ENCODE measurements around the gene SLC2A4.
A peak's percentile ranks its signal among the peaks of the same experiment; 100 is the strongest.

SLC2A4 gene

GRCh38 chr17:7314719-7315569, 33.4 kb downstream of the SLC2A4 start, which contains the start of gene GPS2:
Gene GPS2, minus strand, starts transcription at chr17:7315360. Its CDS starts 308 bp downstream, at chr17:7315052.
- no peaks in the 10 kb centered on the region for H3K9me3 ChIP-seq (ENCODE audit: insufficient read depth, low read length)
- peak within 1 kb of the TSS; percentile 66 for H3K4me3 ChIP-seq (ENCODE audit: insufficient read length, low read depth)
- peak within 1 kb of the TSS; percentile 87 for H3K9ac ChIP-seq (ENCODE audit: insufficient read length, low read depth)
- peaks cover 71% of the 10 kb centered on the region for H3K36me3 ChIP-seq (ENCODE audit: insufficient read depth, insufficient read length, low read length)
- no peak for TF ChIP-seq YY1 (IDR thresholded peaks at IDR 0.05; ENCODE audit: insufficient read depth, insufficient read length)
- TF ChIP-seq ZNF274 (IDR thresholded peaks at IDR 0.05; ENCODE audit: low read depth, low read length): no peak
- TF ChIP-seq SUZ12 (IDR thresholded peaks at IDR 0.05; ENCODE audit: extremely low read depth, insufficient read depth, insufficient read length): no peak
- peaks cover 6% of the 10 kb centered on the region for H3K4me1 ChIP-seq (ENCODE audit: insufficient read depth, insufficient read length)
- no peaks in the 10 kb centered on the region for H3K27me3 ChIP-seq (ENCODE audit: insufficient read depth, insufficient read length)
- peak; percentile 77 for DNase-seq (ENCODE audit: low read depth, low spot score)

- TF ChIP-seq YY1 (IDR thresholded peaks at IDR 0.05; ENCODE audit: insufficient read depth, insufficient read length): no peak
- TF ChIP-seq SUZ12 (IDR thresholded peaks at IDR 0.05; ENCODE audit: extremely low read depth, insufficient read depth, insufficient read length): no peak
- TF ChIP-seq ZNF274 (IDR thresholded peaks at IDR 0.05; ENCODE audit: low read depth, low read length): no peak
- DNase-seq (ENCODE audit: low read depth, low spot score): no peak
- peak overlapping the region; percentile 66 for H3K4me3 ChIP-seq (ENCODE audit: insufficient read length, low read depth)
- H3K9me3 ChIP-seq (ENCODE audit: insufficient read depth, low read length): no peaks in the 10 kb centered on the region
- peaks cover 68% of the 10 kb centered on the region for H3K36me3 ChIP-seq (ENCODE audit: insufficient read depth, insufficient read length, low read length)
- H3K4me1 ChIP-seq (ENCODE audit: insufficient read depth, insufficient read length): peaks cover 6% of the 10 kb centered on the region
- no peaks in the 10 kb centered on the region for H3K27me3 ChIP-seq (ENCODE audit: insufficient read depth, insufficient read length)
- H3K9ac ChIP-seq (ENCODE audit: insufficient read length, low read depth): peak overlapping the region; percentile 87
Measured at GRCh38 chr17:7315570-7316235, 34.2 kb downstream of the SLC2A4 start.

GRCh38 chr17:7317161-7317803, 35.8 kb downstream of the SLC2A4 start:
- H3K9ac ChIP-seq (ENCODE audit: insufficient read length, low read depth): no peak overlapping the region
- no peaks in the 10 kb centered on the region for H3K27me3 ChIP-seq (ENCODE audit: insufficient read depth, insufficient read length)
- DNase-seq (ENCODE audit: low read depth, low spot score): no peak
- no peak overlapping the region for H3K4me3 ChIP-seq (ENCODE audit: insufficient read length, low read depth)
- H3K9me3 ChIP-seq (ENCODE audit: insufficient read depth, low read length): no peaks in the 10 kb centered on the region
- no peak for TF ChIP-seq SUZ12 (IDR thresholded peaks at IDR 0.05; ENCODE audit: extremely low read depth, insufficient read depth, insufficient read length)
- TF ChIP-seq ZNF274 (IDR thresholded peaks at IDR 0.05; ENCODE audit: low read depth, low read length): no peak
- no peak for TF ChIP-seq YY1 (IDR thresholded peaks at IDR 0.05; ENCODE audit: insufficient read depth, insufficient read length)
- peaks cover 71% of the 10 kb centered on the region for H3K36me3 ChIP-seq (ENCODE audit: insufficient read depth, insufficient read length, low read length)
- peaks cover 6% of the 10 kb centered on the region for H3K4me1 ChIP-seq (ENCODE audit: insufficient read depth, insufficient read length)

DNA sequence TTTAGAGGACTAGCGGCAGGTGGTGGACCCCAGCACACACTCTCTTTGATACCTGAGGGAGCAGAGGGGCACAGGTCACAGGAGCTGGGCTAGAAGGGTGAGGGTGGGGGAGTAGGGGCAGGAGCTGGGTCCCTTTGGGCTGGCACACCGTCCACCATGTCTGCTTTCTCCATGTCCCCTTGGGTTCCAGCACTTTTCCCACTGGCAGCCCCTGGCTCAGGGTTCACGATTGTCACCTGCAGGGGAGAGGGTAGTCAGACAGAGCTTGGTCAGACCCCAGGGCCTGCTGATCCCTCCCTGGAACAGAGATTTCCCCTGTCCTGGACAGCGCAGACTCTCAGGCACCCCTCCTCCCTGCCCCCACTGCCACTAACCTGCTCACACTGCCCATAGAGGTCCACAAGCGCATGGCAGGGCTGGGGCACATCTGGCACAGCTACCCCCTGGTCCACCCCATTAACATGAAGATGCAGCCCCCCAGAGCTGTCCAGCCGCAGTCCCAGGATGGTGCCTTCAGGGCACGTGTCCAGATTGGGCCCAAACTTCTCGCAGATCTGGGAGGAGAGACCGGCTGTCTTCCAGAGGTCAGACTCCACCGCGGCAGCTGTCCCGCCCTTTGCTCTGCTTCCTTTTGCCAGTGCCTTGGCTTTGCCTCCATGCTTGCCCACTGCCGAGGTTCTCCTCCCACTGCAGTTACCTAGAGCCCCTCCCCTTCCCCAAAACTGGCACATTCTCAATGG, 36.8 kb downstream of the SLC2A4 start:
- no peak for DNase-seq (ENCODE audit: low read depth, low spot score)
- TF ChIP-seq ZNF274 (IDR thresholded peaks at IDR 0.05; ENCODE audit: low read depth, low read length) (no peak), YY1 (IDR thresholded peaks at IDR 0.05; ENCODE audit: insufficient read depth, insufficient read length) (no peak), SUZ12 (IDR thresholded peaks at IDR 0.05; ENCODE audit: extremely low read depth, insufficient read depth, insufficient read length) (no peak)
- H3K27me3 ChIP-seq (ENCODE audit: insufficient read depth, insufficient read length): no peaks in the 10 kb centered on the region
- H3K9me3 ChIP-seq (ENCODE audit: insufficient read depth, low read length): no peaks in the 10 kb centered on the region
- H3K4me3 ChIP-seq (ENCODE audit: insufficient read length, low read depth): no peak overlapping the region
- H3K4me1 ChIP-seq (ENCODE audit: insufficient read depth, insufficient read length): peaks cover under 1% of the 10 kb centered on the region
- H3K9ac ChIP-seq (ENCODE audit: insufficient read length, low read depth): no peak overlapping the region
- peaks cover 71% of the 10 kb centered on the region for H3K36me3 ChIP-seq (ENCODE audit: insufficient read depth, insufficient read length, low read length)

- Histone ChIP-seq H3K36me3 (ENCODE audit: insufficient read depth, insufficient read length, low read length) (peaks cover 85% of the 10 kb centered on the region), H3K4me3 (ENCODE audit: insufficient read length, low read depth) (no peak overlapping the region), H3K27me3 (ENCODE audit: insufficient read depth, insufficient read length) (no peaks in the 10 kb centered on the region), H3K9me3 (ENCODE audit: insufficient read depth, low read length) (no peaks in the 10 kb centered on the region), H3K9ac (ENCODE audit: insufficient read length, low read depth) (no peak overlapping the region), H3K4me1 (ENCODE audit: insufficient read depth, insufficient read length) (no peaks in the 10 kb centered on the region)
- DNase-seq (ENCODE audit: low read depth, low spot score): no peak
- TF ChIP-seq YY1 (IDR thresholded peaks at IDR 0.05; ENCODE audit: insufficient read depth, insufficient read length) (no peak), ZNF274 (IDR thresholded peaks at IDR 0.05; ENCODE audit: low read depth, low read length) (no peak), SUZ12 (IDR thresholded peaks at IDR 0.05; ENCODE audit: extremely low read depth, insufficient read depth, insufficient read length) (no peak)
Measured at GRCh38 chr17:7321466-7321865, 39.9 kb downstream of the SLC2A4 start.

DNA sequence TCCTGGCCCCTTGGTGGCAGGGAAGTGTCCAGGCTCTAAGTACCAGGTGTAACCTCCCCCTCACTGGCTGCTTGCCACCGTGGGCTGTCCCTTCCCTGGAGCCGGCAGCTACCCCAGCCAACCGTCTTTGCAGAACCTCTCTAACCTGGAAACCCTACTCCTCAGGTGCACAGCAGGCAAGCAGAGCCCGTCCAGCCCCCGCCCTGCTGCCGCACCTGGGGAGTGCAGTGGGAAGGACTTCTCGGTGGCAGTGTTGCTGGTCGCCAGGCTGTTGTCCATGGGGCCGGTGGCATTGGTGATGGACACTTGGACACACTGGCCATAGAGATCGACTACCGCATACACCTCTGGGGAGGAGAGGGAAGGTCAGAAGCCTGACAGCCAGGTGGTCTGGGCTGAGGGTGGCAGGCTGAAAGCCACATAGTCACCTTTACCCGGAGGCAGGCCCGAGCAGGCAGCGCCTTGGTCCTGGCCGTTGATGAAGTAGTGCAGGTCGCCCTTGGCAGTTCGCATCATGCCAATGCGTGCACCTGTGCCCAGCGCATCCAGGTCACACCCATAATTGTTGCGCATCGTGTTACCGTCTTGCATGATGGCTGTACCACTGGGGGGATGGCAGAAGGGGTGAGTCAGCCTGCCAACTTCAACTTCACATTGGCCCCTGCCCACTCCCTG, 41.1 kb downstream of the SLC2A4 start:
- DNase-seq (ENCODE audit: low read depth, low spot score): no peak
- H3K36me3 ChIP-seq (ENCODE audit: insufficient read depth, insufficient read length, low read length): peaks cover 88% of the 10 kb centered on the region
- H3K27me3 ChIP-seq (ENCODE audit: insufficient read depth, insufficient read length): no peaks in the 10 kb centered on the region
- TF ChIP-seq YY1 (IDR thresholded peaks at IDR 0.05; ENCODE audit: insufficient read depth, insufficient read length) (no peak), ZNF274 (IDR thresholded peaks at IDR 0.05; ENCODE audit: low read depth, low read length) (no peak), SUZ12 (IDR thresholded peaks at IDR 0.05; ENCODE audit: extremely low read depth, insufficient read depth, insufficient read length) (no peak)
- no peaks in the 10 kb centered on the region for H3K9me3 ChIP-seq (ENCODE audit: insufficient read depth, low read length)
- H3K4me3 ChIP-seq (ENCODE audit: insufficient read length, low read depth): no peak overlapping the region
- H3K4me1 ChIP-seq (ENCODE audit: insufficient read depth, insufficient read length): no peaks in the 10 kb centered on the region
- no peak overlapping the region for H3K9ac ChIP-seq (ENCODE audit: insufficient read length, low read depth)
